ENCODE measurements around the gene PCBP3. TPM values are rescaled to one million over a fixed set of nuclear protein-coding genes. Genes with fewer than 3 reads are reported as not detected.

PCBP3 gene
- total RNA-seq, 2 donors from 2014 or later: 2.3 to 2.5 TPM

DNA sequence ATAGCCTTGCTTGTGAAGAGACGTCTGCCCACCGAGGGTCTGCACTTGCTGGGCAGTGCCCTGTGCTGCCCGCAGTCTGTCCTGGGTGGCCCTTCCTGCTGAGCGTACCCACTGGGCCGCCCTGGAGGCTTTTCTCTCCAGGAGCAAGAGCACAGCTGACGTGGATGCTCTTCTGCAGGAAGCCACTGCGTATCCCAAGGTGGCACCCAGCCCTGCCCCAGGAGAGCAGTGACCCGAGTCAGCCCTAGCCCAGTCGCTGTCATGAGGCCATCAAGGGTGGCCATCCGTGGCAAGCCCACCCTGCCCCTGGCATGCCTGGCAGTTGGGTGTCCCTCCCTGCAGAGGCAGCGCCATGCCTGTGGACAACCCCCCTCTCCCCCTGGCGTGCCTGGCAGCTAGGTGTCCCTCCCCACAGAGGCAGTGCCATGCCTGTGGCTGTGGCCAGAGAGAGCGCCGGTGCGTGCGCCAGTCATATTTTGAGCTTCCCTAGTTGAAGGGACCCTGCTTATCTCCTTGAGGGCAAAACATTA is 286.8 kb downstream of the PCBP3 start:
- DNase-seq (no peak), ATAC-seq (no peak)
- intact Hi-C loops (cut with DNase I, micrococcal nuclease): no loop called here

GRCh38 chr21:45930792-45931191 is 287.3 kb downstream of the PCBP3 start:
- intact Hi-C loops (cut with DNase I, micrococcal nuclease): no loop called here
- DNase-seq (no peak), ATAC-seq (no peak)

DNA sequence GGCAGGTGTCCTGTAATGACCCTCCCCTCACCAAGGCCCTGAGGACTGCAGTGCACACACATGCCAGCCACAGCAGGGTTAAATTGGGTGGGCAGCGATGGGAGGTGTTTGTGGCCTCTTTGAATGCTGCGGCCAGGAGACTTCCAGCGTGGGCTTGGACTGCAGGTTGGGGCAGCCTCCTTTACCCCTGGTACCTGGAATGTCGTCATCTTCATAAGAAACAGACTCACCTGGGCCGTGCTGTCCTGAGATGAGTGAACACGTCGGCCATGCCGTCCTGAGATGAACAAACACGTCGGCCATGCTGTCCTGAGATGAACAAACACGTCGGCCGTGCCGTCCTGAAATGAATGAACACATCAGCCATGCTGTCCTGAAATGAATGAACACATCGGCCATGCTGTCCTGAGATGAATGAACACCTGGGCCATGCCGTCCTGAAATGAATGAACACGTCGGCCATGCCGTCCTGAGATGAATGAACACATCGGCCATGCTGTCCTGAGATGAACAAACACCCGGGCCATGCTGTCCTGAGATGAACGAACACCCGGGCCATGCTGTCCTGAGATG is 288.0 kb downstream of the PCBP3 start:
- no peak for ATAC-seq
- no peak for DNase-seq

GRCh38 chr21:45932922-45933502 is 289.5 kb downstream of the PCBP3 start:
- intact Hi-C loops (cut with DNase I, micrococcal nuclease): no loop called here
- ATAC-seq (no peak), DNase-seq (no peak)

More for the DNA sequence above, 288.0 kb downstream of the PCBP3 start:
- intact Hi-C loops (cut with DNase I, micrococcal nuclease): no loop called here

GRCh38 chr21:45934085-45934484 is 290.6 kb downstream of the PCBP3 start:
- ATAC-seq (no peak), DNase-seq (no peak)
- intact Hi-C loops (cut with DNase I, micrococcal nuclease): no loop called here

- DNase-seq (no peak), ATAC-seq (no peak)
- intact Hi-C loops (cut with DNase I, micrococcal nuclease): no loop called here
Measured at GRCh38 chr21:45934554-45934953, 291.0 kb downstream of the PCBP3 start.

DNA sequence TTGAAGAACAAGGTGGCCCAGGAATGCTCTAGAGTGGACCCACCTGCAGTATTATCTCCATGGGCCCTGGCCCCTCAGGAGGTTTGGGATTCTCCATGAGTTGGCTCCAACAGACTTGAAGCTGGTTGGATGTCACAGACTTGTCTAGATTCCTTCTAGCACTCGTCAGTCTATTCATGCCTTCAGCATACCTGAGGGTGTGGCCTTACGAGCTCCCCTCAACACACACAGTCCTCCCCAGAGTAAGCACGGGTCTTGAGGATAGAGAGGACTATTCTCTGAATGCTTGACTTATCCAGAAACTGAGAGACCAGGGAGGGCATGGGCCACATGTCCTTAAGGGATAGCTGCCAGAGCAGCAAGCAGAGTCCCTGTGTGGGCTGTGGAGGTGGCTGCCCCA is 292.1 kb downstream of the PCBP3 start:
- DNase-seq: no peak
- no peak for ATAC-seq
- intact Hi-C loops (cut with DNase I, micrococcal nuclease): no loop called here

GRCh38 chr21:45937721-45938452 is 294.4 kb downstream of the PCBP3 start:
- ATAC-seq (no peak), DNase-seq (no peak)
- intact Hi-C loops (cut with DNase I, micrococcal nuclease): no loop called here

DNA sequence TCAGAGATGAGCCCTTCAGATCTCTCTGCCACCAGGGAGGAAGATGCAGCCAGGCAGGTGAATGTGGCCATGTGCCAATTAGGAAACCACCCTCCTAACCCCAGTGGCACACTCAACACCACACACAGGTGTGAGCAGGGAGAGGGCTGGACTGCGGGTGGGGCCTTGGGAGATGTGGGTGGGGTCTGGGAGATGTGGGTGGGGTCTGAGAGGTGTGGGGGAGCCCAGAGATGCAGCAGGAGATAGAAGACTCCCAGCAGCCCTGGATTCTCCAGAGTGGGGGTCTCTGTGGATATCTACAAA is 294.9 kb downstream of the PCBP3 start:
- no peak for DNase-seq
- intact Hi-C loops (cut with DNase I, micrococcal nuclease): no loop called here
- no peak for ATAC-seq

DNA sequence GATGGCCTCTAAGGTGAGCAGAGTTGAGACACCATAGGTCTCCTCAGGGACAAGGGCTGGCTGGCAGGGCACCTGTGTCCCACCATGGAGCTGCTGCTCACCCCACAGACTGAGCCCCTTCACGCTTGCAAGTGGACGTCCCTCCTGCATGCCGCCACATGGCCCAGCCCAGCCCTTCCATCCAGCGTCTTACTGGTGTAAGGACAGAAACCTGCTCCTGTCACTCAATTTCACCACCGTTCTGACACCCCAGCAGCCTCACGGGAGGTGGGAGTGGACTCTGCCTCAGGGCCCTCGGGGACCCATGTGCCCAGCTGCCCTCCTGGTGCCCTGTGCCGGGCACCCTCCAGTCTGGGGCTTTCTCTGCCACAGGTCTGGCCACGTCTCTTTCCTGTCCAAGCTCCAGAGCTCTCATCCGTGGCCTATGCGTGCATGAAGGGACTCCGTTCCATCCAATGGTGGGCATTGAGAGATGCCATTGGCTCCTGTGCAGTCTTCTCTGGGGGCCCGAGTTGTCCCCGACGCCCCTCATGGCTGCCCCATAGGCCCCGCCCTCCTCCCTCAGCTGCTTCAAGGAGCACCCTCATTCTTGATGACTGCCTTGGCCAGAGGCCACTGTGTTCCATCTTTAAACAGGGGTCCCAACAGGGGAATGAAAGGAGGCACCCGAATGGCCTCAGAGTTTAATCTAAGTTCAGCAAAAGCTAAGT is 295.4 kb downstream of the PCBP3 start:
- ATAC-seq (no peak), DNase-seq (no peak)
- intact Hi-C loops (cut with DNase I, micrococcal nuclease): no loop called here

GRCh38 chr21:45939521-45940045 is 296.1 kb downstream of the PCBP3 start:
- ATAC-seq: no peak
- intact Hi-C loops (cut with DNase I, micrococcal nuclease): no loop called here

GRCh38 chr21:45940091-45940490 is 296.6 kb downstream of the PCBP3 start:
- no peak for ATAC-seq
- DNase-seq: no peak
- intact Hi-C loops (cut with DNase I, micrococcal nuclease): no loop called here

More at GRCh38 chr21:45939521-45940045, 296.1 kb downstream of the PCBP3 start:
- no peak for DNase-seq

DNA sequence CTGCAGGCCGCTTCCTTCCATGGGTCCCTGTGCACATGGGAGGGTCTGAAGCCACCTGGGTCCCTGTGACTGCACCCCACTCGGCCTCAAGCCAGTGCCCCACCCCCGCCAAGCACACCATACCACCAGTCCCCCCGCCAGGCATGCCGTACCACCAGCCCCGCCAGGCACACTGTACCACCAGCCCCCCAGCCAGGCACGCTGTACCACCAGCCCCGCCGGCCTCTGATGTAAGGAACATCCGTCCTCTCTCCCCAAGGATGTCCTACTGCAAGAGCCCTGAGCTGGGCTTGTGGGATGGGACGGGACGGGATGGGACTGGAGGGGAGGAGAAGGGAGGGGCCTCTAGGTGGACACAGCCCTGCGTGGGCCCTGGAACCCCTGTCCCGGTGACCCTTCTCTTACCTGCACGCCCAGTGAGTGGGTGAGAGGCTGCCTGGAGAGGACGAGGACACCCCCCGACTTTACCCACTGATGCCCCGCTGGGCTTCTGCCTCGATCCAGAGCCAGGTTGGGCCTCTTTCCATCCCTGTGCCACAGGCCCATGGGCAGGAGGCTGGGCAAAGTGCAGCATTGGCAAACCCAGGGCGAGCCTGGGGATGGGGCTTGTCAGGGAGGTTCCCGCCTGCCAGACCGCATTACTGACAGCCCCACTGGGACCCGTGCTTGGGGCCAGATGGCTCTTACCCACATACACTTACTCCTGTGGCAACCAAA is 297.3 kb downstream of the PCBP3 start:
- ATAC-seq (no peak), DNase-seq (no peak)
- intact Hi-C loops (cut with DNase I, micrococcal nuclease): no loop called here

DNA sequence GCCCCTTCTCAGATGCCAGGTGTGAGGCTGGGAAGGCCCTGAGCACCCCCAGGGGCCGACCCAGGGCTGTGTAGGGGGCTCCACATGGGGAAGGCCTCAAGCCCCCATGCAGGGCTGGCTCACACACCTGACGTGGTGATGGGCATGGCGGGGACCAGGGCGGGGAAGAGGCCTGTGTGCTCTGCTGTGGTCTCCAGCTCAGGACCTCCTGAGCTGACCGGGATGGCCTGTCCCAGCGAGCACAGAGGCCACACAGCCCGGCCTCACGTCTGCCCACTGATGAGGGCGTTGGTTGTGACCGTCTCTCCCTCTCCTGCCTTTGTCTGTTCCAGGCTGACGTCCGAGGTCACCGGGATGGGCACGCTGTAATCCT is 297.8 kb downstream of the PCBP3 start:
- intact Hi-C loops (cut with DNase I, micrococcal nuclease): no loop called here
- DNase-seq (no peak), ATAC-seq (no peak)

DNA sequence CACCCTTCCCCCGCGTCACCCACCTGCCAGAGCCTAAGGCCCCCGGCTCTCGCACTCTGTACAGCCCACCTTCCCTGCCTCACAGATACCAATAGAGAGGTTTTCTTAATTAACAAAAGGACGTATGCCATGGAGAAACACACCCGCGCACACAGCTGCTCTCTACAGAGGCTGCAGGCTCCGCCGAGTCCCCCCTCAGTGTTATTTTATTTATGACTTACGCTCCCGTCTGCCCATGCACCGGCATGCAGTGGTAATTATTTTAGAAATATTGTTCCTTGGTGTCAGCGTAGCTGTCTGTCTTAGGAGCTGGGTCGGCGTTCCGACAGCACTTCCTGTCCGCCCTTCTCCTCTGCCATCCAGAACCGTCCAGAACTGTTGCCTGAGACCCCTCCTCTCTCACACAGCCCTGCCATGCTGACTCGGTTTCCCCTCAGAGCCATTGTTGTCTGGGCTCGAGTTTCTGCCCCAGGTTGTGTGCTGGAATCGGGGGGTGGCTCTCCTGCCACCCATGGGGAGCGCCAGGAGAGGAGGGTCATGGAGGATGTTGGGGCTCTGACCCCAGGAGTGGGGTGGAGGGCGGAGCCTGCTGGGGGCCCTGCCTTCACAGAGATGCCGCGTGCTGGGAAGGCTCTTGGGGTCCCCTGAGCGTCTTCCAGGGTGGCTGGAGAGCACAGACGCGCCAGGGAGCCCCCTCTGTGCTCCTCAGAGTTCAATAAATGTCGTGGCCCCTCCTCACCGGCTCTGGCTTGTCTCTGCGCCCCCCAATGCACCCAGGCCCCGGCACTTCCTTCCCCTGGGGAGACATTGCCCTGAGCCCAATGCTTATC is 298.4 kb downstream of the PCBP3 start:
- intact Hi-C loops (cut with DNase I, micrococcal nuclease): no loop called here
- DNase-seq (no peak), ATAC-seq (no peak)

DNA sequence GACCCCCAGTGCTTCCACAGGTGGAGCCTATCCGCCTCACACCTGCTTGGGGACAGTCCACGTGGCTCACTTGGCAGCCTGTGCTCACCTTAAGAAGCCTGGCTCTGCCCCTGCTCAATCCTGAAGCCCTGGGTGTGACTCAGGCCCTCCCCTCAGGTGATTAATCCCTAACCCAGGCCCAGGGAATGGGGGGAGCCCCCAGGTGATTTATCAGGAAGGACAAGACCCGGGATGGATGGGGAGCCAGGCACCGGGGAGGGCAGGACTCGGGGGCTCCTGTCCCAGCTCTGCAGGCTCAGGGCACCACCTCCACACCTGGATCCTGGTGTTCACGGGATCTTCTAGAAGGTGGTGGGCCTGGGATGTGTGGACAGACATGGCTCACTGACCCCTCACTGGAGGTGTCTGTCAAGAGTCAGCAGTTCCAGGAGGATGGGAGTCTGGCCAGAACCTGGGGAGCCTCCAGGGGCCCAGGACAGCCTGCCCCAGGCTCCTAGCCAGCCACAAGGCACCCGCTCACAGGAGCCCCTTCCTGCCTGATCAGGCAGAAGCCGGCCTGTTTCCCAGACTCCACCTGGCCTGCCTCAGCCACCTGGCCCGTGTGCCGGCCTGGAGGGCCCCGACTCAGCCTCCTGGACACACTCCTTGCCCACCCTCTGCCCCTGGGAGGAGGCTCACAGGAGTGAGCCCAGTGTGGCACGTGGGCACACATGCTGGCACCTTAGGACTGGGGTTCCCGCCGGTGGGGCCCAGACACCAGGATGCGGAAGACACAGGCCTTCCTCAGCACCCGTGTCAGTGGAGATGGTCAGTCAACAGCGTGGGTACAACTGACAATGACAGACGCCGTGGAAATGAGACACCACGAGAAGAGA is 299.5 kb downstream of the PCBP3 start:
- DNase-seq (no peak), ATAC-seq (no peak)
- intact Hi-C loops (cut with DNase I, micrococcal nuclease): no loop called here
